ENCODE results near the gene ONECUT1. TPM values are rescaled to one million over a fixed set of nuclear protein-coding genes. Genes with fewer than 3 reads are reported as not detected.

Gene ONECUT1
- total RNA-seq, 1 donor from 2014 or later: 341 TPM

DNA sequence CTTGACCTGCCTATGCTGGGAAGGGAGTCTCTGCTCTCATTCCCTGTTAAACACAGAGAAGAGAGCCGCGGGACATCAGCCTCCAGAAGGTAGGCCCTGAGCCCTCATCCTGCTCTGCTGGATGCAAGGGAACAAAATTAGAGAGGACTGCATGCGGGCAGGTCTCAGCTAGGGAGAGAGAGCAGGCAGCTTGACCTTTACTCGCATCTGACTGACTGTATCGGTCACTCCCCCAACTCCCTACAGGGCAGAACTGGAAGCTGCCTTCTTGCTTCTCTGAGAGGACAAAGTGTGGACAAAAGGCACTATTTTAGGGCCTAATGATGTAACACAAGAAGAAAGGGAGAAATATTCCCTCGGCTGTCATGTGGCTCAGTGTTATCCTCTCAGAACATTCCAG is 72.2 kb downstream of the ONECUT1 start:
- Mint-ChIP-seq H3K4me3 (ENCODE audit: low read depth) (no peak overlapping the region), H3K27me3 (no peaks in the 10 kb centered on the region), H3K9me3 (ENCODE audit: low read depth) (no peaks in the 10 kb centered on the region), H3K4me1 (ENCODE audit: low read depth) (peaks cover 2% of the 10 kb centered on the region), H3K27ac (no peak overlapping the region), H3K36me3 (ENCODE audit: insufficient read depth) (no peaks in the 10 kb centered on the region)
- no peak for DNase-seq (ENCODE audit: low spot score, unreplicated experiment)
- TF ChIP-seq, protein P1, sequence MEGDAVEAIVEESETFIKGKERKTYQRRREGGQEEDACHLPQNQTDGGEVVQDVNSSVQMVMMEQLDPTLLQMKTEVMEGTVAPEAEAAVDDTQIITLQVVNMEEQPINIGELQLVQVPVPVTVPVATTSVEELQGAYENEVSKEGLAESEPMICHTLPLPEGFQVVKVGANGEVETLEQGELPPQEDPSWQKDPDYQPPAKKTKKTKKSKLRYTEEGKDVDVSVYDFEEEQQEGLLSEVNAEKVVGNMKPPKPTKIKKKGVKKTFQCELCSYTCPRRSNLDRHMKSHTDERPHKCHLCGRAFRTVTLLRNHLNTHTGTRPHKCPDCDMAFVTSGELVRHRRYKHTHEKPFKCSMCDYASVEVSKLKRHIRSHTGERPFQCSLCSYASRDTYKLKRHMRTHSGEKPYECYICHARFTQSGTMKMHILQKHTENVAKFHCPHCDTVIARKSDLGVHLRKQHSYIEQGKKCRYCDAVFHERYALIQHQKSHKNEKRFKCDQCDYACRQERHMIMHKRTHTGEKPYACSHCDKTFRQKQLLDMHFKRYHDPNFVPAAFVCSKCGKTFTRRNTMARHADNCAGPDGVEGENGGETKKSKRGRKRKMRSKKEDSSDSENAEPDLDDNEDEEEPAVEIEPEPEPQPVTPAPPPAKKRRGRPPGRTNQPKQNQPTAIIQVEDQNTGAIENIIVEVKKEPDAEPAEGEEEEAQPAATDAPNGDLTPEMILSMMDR (IDR thresholded peaks at IDR 0.05; ENCODE audit: unreplicated experiment): no peak

DNA sequence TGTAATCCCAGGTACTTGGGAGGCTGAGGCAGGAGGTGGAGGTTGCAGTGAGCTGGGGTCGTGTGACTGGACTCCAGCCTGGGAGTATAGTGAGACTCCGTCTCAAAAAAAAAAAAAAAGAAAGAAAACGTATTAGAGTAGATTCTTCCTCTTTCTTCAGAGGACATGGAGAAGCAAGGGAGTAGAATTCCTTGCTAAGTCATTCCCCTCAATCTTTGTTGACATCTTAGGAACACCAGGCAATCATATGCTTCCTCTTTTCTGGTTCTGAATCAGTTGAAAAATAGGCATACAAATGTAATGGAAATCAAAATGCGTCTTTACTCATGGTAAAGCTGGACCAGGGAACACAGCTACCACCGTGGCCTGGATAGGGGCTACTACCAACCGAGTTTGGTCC is 72.7 kb downstream of the ONECUT1 start:
- Mint-ChIP-seq H3K27me3 (no peaks in the 10 kb centered on the region), H3K27ac (no peak overlapping the region), H3K36me3 (ENCODE audit: insufficient read depth) (no peaks in the 10 kb centered on the region), H3K9me3 (ENCODE audit: low read depth) (no peaks in the 10 kb centered on the region), H3K4me3 (ENCODE audit: low read depth) (no peak overlapping the region), H3K4me1 (ENCODE audit: low read depth) (peaks cover 2% of the 10 kb centered on the region)
- TF ChIP-seq, protein P1 (IDR thresholded peaks at IDR 0.05; ENCODE audit: unreplicated experiment): no peak
- no peak for DNase-seq (ENCODE audit: low spot score, unreplicated experiment)

DNA sequence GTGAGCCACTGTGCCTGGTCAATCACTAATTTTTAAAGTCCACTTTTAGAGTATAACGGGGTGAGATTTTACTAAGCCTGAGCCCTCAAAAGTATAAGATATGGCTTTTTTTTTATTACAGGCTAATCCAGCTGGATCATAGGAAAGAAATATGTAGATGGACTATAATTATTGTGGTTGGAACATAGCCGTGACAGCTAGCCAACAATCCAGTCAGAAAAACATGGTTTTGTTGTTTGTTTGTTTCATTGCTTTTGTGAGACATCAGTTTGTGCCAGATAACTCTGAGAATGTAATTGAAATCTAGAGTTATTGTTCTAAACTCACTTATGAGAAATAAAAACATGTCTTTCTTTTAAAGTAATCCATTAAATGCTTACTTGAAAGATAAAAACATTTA is 73.6 kb downstream of the ONECUT1 start:
- no peaks in the 10 kb centered on the region for H3K27me3 Mint-ChIP-seq
- DNase-seq (ENCODE audit: low spot score, unreplicated experiment): no peak

DNA sequence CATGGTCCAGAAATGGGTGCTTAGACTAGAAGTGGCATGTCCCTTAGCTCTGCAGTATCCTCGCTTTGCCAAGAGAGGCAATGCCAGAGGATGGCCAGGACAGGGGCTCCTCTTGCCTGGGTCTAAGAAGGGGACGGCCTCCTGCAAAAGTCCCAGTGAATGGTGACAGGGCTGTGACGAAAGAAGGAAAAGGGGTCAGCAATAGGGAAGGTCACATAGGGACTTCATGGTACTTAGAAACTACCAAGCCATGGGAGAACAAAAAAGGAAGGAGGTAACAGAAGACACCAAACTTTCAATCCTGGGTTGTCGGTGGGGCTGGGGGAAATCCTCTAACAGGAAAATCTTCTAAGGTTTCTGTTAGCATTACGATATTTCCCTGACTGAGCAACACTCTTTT is 74.7 kb downstream of the ONECUT1 start:
- Mint-ChIP-seq H3K27ac (no peak overlapping the region), H3K4me3 (ENCODE audit: low read depth) (no peak overlapping the region), H3K36me3 (ENCODE audit: insufficient read depth) (no peaks in the 10 kb centered on the region), H3K27me3 (no peaks in the 10 kb centered on the region), H3K4me1 (ENCODE audit: low read depth) (peaks cover under 1% of the 10 kb centered on the region), H3K9me3 (ENCODE audit: low read depth) (no peaks in the 10 kb centered on the region)
- TF ChIP-seq, protein P1 (IDR thresholded peaks at IDR 0.05; ENCODE audit: unreplicated experiment): no peak
- DNase-seq (ENCODE audit: low spot score, unreplicated experiment): no peak

More for the DNA sequence above, 73.6 kb downstream of the ONECUT1 start:
- Mint-ChIP-seq H3K4me3 (ENCODE audit: low read depth) (no peak overlapping the region), H3K4me1 (ENCODE audit: low read depth) (no peaks in the 10 kb centered on the region), H3K27ac (no peak overlapping the region), H3K9me3 (ENCODE audit: low read depth) (no peaks in the 10 kb centered on the region), H3K36me3 (ENCODE audit: insufficient read depth) (no peaks in the 10 kb centered on the region)
- TF ChIP-seq, protein P1 (IDR thresholded peaks at IDR 0.05; ENCODE audit: unreplicated experiment): no peak

DNA sequence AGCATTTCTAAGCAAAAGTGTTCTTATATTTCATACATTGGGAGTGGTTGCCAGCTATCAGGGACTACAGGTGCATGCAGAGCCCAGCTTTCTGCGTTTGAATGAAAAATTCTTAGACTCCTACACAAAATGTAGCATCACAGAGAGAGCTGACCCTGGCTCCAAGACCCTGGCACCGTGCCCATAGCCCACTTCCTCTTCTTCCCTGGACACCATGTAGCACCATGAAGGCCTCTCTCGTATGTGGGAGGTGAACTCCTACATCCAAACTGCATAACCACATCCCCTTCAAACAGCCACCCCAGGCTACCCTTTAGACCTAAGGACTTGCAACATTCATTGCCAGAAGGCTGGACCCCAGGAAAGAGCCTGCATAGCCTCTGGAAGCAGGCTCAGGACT is 75.2 kb downstream of the ONECUT1 start:
- Mint-ChIP-seq H3K4me3 (ENCODE audit: low read depth) (no peak overlapping the region), H3K36me3 (ENCODE audit: insufficient read depth) (no peaks in the 10 kb centered on the region), H3K27me3 (no peaks in the 10 kb centered on the region), H3K9me3 (ENCODE audit: low read depth) (no peaks in the 10 kb centered on the region), H3K4me1 (ENCODE audit: low read depth) (peaks cover 2% of the 10 kb centered on the region), H3K27ac (no peak overlapping the region)
- DNase-seq (ENCODE audit: low spot score, unreplicated experiment): no peak
- TF ChIP-seq, protein P1 (IDR thresholded peaks at IDR 0.05; ENCODE audit: unreplicated experiment): no peak

Data from progenitor cell of endocrine pancreas (in vitro differentiated cells).